Upper lobe of left lung (tissue), 4 donors: ENCODE measurements around the gene BPIFB3.

ENCODE experiments used
- CTCF ChIP-seq, 6 experiments: fragments of 450-650 bp in 4 of 6; fragments of 200-600 bp in 2 of 6; sonication (generic) in 2 of 6; IDR thresholded peaks; one replicate each; pipeline ENCODE4 v1.5.1; 2016 to 2019; ENCODE audit warnings: antibody characterized with exemption in 6 of 6
- EP300 ChIP-seq, 4 donors: sonication (generic); formaldehyde crosslinking; IDR thresholded peaks; one replicate each; pipeline ENCODE4 v1.5.1; 2017; ENCODE audit warnings: antibody characterized with exemption in 4 of 4, control low read depth in 2 of 4
- POLR2A ChIP-seq, 4 donors: fragments of 450-650 bp; IDR thresholded peaks; one replicate each; pipeline ENCODE4 v1.5.1; 2016 to 2017; ENCODE audit warnings: antibody characterized with exemption in 4 of 4, mild to moderate bottlenecking in 2 of 4

- no peak for TF ChIP-seq CTCF (IDR thresholded peaks at IDR 0.05)
- no peak for TF ChIP-seq EP300 (IDR thresholded peaks at IDR 0.05)
- TF ChIP-seq POLR2A (IDR thresholded peaks at IDR 0.05): no peak
These were observed 39.2 kb upstream of the BPIFB3 start for GRCh38 chr20:33014336-33015113.
